ENCODE measurements around the gene CETN1. TPM values are rescaled to one million over a fixed set of nuclear protein-coding genes. Genes with fewer than 3 reads are reported as not detected.

CETN1 gene
- total RNA-seq, 2 experiments from 2014 or later: not detected

DNA sequence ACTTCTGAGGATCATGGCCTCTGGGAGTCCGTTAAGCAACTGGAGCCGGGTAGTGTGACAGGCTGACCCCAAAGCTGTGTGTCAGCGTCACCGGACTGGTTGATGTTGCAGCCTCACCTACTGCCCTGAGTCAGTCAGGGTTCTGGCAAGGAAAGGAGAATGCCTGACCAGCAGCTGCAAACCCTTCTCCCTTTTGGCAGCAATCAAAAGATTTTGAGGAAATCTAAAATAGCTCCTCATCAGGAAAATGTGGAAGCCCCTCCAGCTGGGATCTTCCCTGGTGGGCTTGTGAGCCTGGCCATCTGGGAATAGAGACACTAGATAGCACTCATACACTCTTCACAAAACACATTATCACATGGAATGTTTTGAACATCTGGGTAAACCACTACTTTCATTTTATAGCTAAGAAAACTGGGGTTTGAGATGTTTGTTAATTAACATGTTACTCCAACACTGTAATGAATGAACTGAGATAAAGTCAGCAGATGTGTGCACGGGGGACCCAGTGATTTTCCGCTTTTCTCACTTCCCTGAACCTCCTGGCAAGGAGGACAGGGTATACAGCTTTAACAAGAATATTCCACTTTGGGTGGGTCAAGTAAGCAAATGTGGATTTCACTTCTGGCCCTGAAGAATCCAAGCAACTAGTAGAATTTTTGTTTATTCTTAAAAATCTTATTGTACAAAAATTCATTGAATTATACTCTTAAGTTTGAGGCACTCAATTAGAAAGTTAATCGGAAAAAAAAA is 41.3 kb downstream of the CETN1 start:
- DNase-seq (no peak), ATAC-seq (no peak)
- CTCF ChIA-PET: interaction anchor here (1.0 to 6.9 kb wide), 3 partner anchors 8 to 218 kb away, joined by 4 to 57 read pairs (median 5); no protein-coding TSS in a partner anchor
- Mint-ChIP-seq H3K27ac (no peak overlapping the region), H3K4me3 (no peak overlapping the region), H3K36me3 (no peaks in the 10 kb centered on the region), H3K4me1 (no peaks in the 10 kb centered on the region), H3K9me3 (ENCODE audit: low read depth) (no peaks in the 10 kb centered on the region), H3K27me3 (peaks cover 42% of the 10 kb centered on the region)

DNA sequence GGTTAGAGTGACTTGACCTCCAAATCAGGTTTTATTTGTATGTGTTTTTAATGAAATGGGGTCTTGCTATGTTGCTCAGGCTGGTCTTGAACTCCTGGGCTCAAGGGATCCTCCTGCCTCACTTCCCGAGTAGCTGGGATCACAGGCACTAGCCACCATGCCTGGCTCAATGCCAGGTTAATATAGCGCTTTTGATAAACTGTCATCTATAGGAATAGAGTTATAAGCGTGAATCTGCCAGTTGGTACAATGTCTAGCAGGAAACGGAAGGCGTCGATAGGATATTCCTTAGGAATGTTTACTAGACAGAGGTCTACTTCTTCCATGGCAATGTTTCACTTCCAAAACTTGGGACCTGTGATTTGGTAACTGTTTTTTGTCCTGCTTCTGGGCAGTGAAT is 42.1 kb downstream of the CETN1 start:
- no peaks in the 10 kb centered on the region for H3K36me3 Mint-ChIP-seq
- DNase-seq (no peak), ATAC-seq (no peak)
- peaks cover 45% of the 10 kb centered on the region for H3K27me3 Mint-ChIP-seq
- H3K4me1 Mint-ChIP-seq: no peaks in the 10 kb centered on the region
- CTCF ChIA-PET: interaction anchor here (1.4 to 6.9 kb wide), 3 partner anchors 8 to 217 kb away, joined by 4 to 57 read pairs (median 28); no protein-coding TSS in a partner anchor
- no peak overlapping the region for H3K4me3 Mint-ChIP-seq
- H3K27ac Mint-ChIP-seq: no peak overlapping the region
- H3K9me3 Mint-ChIP-seq (ENCODE audit: low read depth): no peaks in the 10 kb centered on the region

DNA sequence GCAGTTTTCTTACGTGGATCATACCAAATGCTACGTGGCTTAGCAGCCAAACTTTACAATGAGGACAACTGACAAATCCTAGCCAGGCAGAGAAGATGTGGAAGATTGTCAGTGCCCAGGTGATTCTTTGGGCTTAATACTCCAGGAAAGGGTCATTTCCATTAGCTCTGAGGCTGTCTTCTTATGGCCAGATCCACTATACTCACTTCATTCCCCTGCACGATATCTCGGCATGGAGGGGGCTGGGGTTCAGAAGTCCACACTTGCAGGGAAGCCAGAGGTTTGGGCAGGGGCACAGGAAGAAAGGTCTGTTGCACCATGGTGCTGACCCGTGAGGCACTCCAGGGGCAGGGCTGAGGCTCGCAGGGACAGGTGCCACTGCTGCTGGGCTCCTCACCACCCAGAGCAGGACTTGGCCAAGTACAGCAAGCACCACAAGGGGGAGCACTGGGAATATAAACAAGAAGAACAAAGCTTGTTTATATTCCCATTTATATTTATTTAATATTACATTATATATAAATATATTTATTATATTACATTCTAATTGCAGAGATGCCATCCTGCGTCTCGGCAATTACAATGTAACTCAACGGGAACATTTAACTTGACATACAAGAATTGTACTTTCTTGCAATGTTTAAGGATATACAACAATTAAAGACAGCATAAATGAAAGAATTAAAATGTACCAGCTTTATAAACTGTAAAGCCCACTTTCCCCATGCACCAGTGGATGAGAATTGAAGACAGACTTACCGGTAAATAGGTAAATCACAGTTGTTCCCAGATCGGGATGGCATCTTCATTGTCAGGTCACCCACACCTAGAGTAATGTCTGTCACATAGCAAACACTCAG is 43.8 kb downstream of the CETN1 start:
- CTCF ChIA-PET: interaction anchor here (0.6 to 6.9 kb wide), 28 partner anchors 8 to 327 kb away, joined by 3 to 79 read pairs (median 4); partner anchors contain the start of genes ENOSF1 and TYMS
- peak; percentile 83 for ATAC-seq
- H3K27me3 Mint-ChIP-seq: peaks cover 36% of the 10 kb centered on the region
- peak; percentile 75 for DNase-seq
- no peaks in the 10 kb centered on the region for H3K36me3 Mint-ChIP-seq
- H3K9me3 Mint-ChIP-seq (ENCODE audit: low read depth): no peaks in the 10 kb centered on the region
- H3K4me3 Mint-ChIP-seq: no peak overlapping the region
- H3K4me1 Mint-ChIP-seq: no peaks in the 10 kb centered on the region
- H3K27ac Mint-ChIP-seq: no peak overlapping the region

DNA sequence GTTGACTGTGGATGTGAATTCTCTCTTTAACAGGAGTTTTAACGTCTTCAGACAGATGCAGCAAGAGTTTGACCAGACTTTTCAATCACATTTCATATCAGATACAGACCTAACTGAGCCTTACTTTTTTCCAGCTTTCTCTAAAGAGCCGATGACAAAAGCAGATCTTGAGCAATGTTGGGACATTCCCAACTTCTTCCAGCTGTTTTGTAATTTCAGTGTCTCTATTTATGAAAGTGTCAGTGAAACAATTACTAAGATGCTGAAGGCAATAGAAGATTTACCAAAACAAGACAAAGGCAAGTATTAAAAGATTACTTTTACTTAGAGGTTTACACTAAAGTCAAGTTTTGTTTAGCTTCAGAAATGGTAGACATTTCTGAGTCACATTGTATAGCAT is 47.1 kb downstream of the CETN1 start:
- ATAC-seq: no peak
- H3K4me1 Mint-ChIP-seq: no peaks in the 10 kb centered on the region
- CTCF ChIA-PET: interaction anchor here (1.6 to 6.1 kb wide), 5 partner anchors 9 to 212 kb away, joined by 4 to 79 read pairs (median 8); partner anchors contain the start of gene ENOSF1
- peaks cover 20% of the 10 kb centered on the region for H3K27me3 Mint-ChIP-seq
- H3K36me3 Mint-ChIP-seq: no peaks in the 10 kb centered on the region
- H3K9me3 Mint-ChIP-seq (ENCODE audit: low read depth): no peaks in the 10 kb centered on the region
- DNase-seq: no peak
- H3K27ac Mint-ChIP-seq: no peak overlapping the region
- H3K4me3 Mint-ChIP-seq: no peak overlapping the region

DNA sequence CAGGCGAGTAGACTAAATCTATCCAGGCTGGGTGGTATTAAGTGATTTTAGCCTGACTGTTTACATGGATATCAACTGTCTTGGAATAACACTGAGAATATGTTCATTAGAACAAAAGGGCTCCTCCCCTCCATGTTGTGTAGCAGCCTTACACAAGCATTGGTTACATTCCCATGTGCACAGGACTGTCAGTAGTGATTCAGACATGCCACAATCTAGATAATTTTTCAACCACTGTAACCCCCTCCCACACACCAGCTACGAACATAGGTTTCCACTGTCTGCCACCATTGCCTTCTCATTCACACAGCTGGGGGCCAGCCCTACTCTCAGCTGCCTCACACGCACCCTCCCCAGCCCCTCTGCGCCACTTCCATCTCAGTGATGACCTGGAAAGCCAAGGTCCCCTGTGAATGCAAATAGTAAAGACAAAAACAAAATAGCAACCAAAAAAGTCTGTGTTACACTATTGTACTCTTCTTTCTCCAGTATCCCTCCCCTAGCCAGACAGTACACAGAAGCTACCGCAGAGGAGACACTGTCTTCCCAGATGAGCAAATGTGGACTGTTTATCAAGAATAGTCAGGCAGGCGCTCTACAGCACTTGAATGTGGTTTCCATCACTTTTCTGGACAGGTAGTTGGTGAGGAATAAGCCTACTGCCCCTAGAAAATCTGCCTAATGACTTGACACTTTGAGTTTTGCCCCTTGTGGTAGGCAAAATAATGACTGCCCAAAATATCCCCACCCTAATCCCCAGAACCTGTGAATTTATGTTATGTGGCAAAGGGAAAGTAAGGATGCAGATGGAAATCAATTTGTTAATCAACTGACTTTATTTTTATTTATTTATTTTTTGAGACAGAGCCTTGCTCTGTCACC is 49.3 kb downstream of the CETN1 start:
- Mint-ChIP-seq H3K4me3 (no peak overlapping the region), H3K27ac (no peak overlapping the region), H3K4me1 (no peaks in the 10 kb centered on the region), H3K27me3 (peaks cover 19% of the 10 kb centered on the region), H3K36me3 (no peaks in the 10 kb centered on the region), H3K9me3 (ENCODE audit: low read depth) (no peaks in the 10 kb centered on the region)
- CTCF ChIA-PET: interaction anchor here (2.9 kb wide), 1 partner anchor 210 kb away, joined by 11 read pairs; no protein-coding TSS in a partner anchor
- ATAC-seq: no peak
- no peak for DNase-seq

DNA sequence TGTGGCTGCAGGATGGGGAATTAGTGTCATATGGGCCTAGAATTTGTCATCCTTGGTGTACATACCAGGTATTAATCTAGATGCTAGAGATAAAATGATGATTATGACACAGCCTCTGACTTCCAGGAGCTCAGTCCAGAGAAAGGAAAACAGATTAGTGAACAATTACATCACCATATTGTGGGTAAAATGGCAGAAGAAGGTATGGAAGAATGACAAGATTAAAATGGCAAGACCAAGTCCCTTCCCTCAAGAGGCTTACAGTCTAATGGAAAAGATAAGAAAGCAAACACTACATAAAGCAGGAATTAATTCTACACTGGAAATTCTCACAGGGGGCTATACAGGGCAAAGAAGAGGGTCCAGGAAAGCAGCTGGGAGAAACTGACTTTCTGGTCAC is 51.4 kb downstream of the CETN1 start:
- Mint-ChIP-seq H3K9me3 (ENCODE audit: low read depth) (no peaks in the 10 kb centered on the region), H3K36me3 (no peaks in the 10 kb centered on the region), H3K27ac (no peak overlapping the region), H3K27me3 (peaks cover 14% of the 10 kb centered on the region), H3K4me1 (no peaks in the 10 kb centered on the region), H3K4me3 (no peak overlapping the region)
- no peak for ATAC-seq
- no peak for DNase-seq
- CTCF ChIA-PET: interaction anchor here (1.2 to 2.1 kb wide), 3 partner anchors 81 to 208 kb away, joined by 3 to 9 read pairs (median 6); partner anchors contain the start of gene ENOSF1

Other genes with a start within 250 kb of the CETN1 start
- gene COLEC12, start 79.7 kb upstream of the CETN1 start, total RNA-seq: not detected
- gene CLUL1, start 16.6 kb downstream of the CETN1 start, total RNA-seq: not detected
- gene TYMS, start 77.3 kb downstream of the CETN1 start, total RNA-seq: 100 to 1,000 TPM; 369 TPM
- gene ENOSF1, start 132.2 kb downstream of the CETN1 start, total RNA-seq: 10 to 100 TPM; 79.3 to 84.3 TPM
- 10 to 100 TPM; 12.1 to 12.5 TPM for gene YES1, start 231.9 kb downstream of the CETN1 start, total RNA-seq

All from activated CD8-positive, alpha-beta memory T cell treated with anti-CD3 and anti-CD28 coated beads, Interleukin-2, amount 10 ng/mL, durations not matched to agents 7 days and 5 days (primary cell).